ENCODE results near the gene POLL.

The POLL gene

DNA sequence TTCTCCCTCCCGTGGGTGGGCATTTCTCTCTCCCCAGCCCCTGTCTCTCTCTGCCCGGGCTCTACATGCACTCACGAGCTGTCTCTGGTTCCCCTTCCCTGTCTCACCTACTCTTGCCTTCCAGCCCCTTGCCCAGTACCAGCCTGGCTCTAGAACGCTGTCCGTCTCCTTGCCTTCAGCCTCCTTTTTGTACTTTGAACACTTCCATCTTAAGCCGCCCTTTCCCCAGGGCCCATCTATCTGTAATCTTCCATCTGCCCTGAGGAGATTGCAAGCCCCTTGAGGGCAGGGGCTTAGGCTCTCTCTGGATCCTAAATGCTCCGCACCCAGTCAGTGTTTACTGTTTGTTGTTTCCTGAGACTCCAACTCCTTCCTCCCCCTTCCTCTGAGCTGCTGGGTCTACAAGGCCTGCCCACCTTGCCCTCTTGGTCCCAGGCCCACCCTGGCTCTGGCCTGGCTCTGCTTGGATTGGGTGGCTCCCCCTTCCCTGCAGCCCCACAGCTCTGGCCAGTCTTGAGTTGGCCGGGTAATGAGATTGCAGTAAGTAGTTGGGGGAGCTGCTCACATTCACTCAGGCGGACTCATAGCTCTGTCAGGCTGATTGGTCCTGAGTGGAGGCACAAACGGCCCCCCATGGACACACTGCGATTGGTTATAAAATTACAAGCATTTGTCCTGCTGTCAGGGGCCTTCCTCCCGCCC lies 28.3 kb downstream of the POLL start:
- no peak for DNase-seq

DNA sequence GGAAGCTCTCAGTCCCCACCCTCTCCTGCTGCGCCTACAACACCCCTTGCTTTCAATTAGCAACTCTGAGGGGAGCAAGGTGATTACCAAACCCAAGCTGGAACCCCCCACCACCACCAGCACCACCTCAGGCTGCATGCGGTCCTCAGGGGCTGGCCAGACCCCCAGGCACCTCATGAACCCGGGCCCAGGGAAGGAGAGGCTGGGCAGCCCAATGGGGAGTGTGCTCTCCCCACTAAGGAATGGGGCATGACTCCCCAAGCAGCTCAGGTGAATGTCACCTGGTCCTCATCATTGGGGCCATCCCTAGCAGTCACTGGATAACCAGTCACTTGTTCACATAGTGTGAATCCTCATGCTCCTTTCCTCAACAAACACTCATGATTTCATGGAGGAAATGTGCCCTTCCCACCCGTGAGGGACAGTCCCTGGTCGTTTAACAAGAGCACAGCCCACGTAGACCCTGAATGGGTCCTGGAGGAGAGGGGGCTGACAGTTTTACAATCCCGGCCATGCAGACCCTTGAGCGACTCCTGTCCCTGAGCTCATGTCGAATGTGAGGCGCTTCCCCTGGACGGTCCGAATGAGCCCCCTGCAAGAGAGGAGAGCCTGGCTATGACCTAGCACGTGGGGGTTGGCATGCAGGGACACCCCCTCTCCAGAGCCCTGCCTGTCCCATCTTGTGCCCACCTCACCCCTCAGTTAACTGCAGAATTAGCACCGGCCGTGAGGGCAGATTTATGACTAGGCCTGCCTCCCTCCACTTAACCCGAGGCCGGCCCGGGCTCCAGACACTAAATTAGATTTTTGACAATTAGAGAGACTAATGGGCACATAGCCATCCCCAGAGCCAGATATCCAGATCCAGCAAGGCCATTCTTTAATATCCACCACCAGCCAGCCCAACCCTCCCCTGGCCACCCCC lies 29.1 kb downstream of the POLL start:
- DNase-seq, result no peak

- no peak for DNase-seq
Observed at GRCh38 chr10:101558204-101558603, 29.9 kb downstream of the POLL start.

GRCh38 chr10:101557541-101557940 lies 30.5 kb downstream of the POLL start:
- no peak for DNase-seq

DNA sequence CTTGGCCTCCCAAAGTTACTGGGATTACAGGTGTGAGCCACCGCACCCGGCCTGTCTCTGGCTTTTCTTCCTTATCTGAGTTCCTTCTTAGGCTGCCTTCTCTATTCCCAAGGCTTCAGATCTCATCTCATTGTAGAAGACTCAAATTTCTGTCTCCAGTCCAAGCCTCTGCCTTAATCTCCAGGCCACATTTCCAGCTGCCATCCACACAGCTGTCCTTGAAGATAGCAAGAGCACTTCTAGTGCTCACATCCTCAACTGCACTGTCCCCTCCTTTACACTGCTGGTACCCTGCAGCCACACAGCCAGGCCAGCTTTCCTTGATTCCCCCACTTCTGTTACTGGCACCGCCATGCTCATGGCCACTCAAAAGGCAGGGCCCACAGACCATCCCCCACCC lies 35.6 kb downstream of the POLL start:
- DNase-seq, result no peak

GRCh38 chr10:101550965-101551364 lies 37.1 kb downstream of the POLL start:
- no peak for DNase-seq

- no peak for DNase-seq
Observed at GRCh38 chr10:101545898-101546297, 42.2 kb downstream of the POLL start.

- no peak for DNase-seq
Observed at GRCh38 chr10:101538446-101538845, 49.6 kb downstream of the POLL start.

DNA sequence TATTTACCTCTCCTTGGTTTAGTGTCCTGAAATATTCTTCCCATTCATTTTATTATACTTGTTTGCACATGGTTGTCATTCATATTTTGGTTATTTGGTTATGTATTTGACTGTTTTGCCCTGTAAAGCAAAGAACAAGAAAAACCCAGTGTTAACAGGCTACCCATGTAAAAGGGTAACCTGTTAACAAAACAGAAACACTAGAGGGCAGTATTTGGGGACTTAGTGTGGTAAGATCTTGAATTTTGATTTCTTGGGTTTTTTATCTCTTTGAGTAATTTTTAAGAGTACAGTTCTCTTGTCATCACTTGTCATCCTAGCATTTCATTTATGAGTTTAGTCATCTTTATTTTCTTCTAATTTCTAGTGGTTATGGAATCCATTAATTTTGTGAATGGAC lies 51.3 kb downstream of the POLL start:
- DNase-seq, result no peak

- DNase-seq, result no peak
Observed at GRCh38 chr10:101535949-101536348, 52.1 kb downstream of the POLL start.

DNA sequence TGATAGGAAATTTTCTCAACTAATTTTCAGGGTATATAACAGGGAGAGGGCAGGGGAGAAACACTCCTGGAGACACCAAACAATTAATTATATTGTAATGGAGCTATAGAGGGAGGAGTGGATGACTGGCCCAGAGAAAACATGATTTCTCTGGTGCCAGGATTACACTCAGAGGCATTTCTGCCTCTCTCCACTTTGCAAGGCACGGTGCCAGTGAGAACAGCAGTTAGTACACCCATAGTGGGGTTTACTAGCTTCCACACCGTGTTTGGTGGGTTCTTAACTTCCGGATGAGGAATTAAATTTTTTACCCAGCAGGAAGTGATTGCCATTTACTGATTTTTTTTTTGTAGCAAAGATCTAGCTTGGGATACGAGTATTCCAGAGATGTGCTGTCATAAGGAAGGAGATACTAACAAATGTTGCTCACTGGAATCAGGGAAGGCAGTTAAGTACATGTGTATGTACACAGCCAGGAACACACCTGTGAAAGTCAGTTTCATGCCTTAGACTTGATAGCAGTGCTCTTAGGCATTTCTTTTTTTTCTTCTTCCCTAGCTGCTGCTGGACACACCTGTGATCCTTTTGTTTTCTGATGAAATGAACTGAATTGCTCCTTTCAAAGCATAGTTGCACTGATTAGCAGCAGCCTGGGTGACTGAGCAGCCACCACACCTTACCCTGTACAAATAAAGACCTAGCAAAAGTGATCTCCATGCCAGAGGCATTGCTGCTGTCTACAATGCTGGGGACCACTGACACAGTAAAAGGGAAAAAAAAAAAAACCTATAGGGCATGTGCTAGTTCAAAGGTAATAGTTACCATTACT lies 58.1 kb downstream of the POLL start:
- DNase-seq, result no peak

GRCh38 chr10:101529207-101529606 lies 58.9 kb downstream of the POLL start:
- no peak for DNase-seq
